H4 (cell line): ENCODE measurements around the gene CCBE1. TPM values are rescaled to one million over a fixed set of nuclear protein-coding genes. Genes with fewer than 3 reads are reported as not detected.

Experiments used
- DNase-seq: peaks from one replicate; pipeline ENCODE4 v3.0.0-alpha.2; 2015; ENCODE audit warnings: low spot score
- total RNA-seq: library from RNA; depleted of rRNA; stranded (reverse); fragments of >200 nt; shearing (Covaris generic); gene quantifications from 2 replicates; pipeline ENCODE4 v1.2.3, GENCODE V29; 2014

Gene CCBE1
- total RNA-seq, 1 experiment from 2014 or later, result not detected

DNA sequence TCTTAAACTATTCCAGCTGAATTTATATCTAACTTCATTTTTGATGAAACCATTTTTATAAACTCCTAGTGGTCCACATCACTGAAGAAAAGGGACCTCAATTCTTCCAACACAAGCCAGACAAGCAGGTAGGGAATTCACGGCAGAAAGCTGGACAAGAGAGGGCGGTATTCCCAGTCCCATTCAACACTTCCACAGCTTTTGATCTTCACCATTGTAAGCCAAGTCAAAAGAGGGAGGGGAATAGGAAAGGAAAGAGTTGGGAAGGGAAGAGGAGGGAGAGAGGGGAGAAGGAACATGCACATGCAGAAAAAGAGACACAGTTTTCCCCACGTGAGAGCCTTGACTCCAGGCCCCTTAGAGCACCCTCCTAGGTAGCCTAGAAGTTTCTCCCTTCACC lies 77.4 kb downstream of the CCBE1 start:
- DNase-seq, result no peak

DNA sequence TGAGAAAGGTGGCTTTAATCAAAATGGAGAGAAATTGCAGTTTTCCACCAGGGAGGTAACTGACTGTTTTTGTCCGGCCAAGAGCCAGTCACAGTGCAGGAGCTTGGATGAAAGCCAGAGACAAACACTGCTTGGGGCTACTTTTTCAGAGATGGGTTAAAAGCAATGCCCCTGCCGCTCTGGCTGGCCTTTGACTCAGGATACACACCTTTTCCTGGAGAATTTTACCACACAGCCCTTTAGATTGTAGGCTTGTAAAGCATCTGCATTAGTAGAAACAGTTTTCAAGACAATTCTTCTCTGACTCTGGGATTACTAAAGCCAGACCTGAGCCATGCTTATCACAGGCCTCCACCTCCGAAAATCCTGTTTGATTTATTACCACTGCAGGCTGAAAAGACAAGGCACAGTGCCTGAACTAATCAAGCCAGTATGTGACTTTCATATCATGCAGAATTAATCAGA lies 79.7 kb downstream of the CCBE1 start:
- DNase-seq, result no peak

DNA sequence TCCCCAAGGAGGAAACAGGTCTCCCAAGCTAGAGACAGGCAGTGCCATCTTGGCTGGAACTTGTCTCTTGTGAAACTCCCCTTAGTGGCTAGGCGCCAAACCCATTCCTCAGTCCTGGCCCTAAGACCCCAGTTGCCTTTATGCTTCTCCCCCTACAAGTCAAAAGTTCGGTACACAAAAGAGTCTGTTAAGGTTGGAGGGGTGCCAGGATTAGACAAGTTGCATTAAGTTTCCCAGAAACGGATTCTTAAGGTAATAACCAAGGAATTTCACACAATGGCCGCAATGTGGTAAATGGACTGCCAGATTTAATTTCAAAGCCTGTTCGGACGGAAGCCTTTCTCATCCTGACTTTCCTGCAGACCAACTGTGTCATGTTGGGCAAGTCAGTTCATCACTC lies 80.7 kb downstream of the CCBE1 start:
- no peak for DNase-seq

DNA sequence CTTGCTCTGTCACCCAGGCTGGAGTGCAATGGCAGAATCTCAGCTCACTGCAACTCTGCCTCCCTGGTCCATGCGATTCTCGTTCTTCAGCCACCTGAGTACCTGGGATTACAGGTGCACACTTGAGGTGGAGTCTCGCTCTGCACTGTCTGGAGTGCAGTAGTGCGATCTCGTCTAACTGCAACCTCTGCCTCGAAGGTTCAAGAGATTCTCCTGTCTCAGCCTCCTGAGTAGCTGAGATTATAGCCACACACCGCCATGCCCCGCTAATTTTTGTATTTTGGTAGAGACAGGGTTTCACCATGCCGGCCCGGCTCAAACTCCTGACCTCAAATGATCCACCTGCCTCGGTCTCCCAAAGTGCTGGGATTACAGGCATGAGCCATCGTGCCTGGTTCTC lies 83.3 kb downstream of the CCBE1 start:
- DNase-seq, result no peak

DNA sequence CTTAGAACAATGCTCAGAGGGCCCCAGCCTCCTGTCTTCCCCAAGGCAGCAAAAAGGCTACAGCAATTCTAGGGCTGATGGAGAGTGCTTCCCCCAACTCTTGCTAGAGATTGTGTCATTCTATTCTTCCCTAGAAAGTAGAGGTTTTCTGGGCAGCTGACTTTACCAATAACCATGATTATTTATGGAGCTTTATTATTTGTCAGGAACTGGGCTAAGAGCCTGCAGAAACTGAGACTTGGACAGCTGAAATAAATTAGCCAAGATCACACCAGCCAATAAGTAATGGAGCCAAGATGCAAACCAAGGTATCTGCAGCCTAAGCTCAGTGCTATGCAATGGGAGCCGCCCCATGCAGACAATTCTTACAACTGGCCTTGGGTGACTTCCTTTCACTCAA lies 84.8 kb downstream of the CCBE1 start:
- no peak for DNase-seq

DNA sequence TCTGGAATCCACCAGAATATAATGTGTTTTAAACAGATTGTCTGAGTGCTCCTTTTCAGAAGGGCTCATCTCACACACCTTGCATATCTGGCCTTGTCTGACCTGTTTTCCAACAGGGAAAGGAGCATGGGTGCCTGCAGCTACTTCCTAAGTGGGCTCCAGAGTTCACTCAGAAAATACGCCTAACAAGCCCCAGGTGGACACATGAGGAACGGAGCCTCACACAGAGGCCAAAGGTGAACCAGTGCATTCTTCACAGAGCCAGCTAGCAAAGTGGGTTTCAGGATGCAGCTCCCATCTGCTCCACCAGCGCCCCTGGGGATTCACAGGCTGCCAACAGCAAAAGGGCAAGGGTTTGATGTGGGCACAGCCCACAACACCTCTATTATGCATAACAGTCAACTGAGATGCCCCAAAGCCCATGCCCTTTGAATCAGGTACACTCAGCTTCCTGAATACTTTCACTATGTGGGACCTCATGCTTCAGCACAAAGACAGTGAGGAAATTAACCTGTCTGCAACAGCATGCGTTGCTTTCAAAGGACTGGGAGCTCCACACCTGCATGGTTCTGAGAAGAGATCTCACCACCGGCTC lies 86.6 kb downstream of the CCBE1 start:
- DNase-seq, result no peak

DNA sequence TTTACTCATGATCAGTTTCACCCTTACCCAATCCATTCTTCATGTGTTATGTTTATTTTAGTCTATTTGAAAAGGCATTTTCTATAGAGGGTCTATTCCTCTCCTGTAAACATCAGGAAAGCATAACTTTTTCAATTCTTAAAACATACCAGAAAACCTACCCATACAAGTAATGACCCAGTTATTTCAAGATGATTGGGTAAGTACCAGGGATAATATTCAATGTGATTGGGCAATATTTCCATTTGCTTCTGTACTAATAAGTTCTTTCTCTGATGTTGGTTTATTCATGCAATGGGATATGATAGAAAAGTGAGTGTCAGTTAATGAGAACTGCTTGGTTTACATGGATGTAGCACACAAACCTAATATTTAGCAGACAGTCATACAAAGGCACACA lies 87.6 kb downstream of the CCBE1 start:
- DNase-seq, result no peak

DNA sequence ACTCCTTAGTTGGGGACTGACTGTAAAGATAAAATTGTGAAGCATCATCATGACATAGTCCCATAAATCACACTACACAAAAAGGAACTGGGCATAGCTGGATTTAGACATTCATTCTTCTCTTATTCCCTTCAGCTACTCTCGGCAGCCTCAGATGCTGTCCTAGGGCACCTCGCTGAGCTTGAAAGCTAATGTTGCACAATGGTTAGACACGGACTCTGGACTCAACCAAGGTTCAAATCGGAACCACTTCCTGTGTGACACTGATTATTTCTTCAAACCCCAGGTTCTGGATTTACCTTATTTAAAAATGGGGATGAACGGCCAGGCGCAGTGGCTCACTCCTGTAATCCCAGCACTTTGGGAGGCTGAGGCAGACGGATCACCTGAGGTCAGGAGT lies 89.8 kb downstream of the CCBE1 start:
- no peak for DNase-seq

DNA sequence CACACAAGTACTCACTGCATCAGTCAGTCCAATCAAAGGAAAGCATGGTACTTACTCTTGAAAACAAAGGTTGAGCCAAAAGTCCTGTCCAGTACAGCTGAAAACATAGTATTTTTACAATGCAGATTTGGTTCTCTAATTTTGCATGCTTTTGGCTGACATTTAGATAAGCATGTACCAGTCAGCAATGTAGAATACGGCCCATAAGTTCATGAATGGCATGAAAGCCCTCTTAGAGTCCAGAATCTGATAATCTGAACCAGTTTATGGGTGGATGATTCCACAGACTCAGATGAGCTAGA lies 90.2 kb downstream of the CCBE1 start:
- no peak for DNase-seq

DNA sequence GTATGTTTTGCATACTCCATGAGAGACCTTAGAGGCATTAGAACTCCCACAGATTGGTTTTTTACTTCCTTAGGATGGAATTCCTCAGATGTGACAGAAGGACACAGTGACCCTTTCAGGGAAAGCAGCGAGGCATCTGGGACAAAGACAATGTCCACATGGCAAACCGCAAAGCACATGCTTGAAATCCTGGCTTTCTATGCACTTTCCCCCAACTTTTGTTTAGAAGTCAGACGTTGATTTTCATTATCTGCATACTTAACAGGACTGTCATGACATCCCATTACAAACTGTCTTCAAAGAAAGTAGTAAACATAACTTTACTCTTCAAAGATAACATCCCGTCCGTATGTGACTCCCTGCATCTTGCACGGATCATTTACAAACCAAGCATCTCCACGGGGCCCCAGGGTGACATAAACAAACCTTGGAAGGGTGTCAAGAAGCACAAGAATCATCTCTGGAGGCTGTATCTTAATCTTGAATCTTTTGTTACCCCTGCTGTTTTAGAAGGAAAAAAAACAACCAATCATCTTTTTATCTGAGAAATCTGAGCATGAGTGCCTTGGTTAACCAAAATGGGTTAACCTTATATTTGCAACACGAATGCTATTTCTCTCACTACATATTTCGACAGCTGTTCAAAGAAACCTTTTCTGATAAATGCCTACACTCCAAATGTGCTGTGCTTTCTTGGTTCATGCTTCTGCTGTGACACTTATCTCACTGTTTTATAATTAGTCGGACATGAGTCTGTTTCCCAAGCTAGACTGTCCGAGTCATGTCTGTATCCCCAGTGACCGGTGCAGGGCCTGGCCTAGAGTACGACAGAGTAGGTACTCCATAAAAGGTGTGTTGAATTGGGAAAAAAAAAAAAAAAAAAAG lies 90.8 kb downstream of the CCBE1 start:
- peak; percentile 62 for DNase-seq

DNA sequence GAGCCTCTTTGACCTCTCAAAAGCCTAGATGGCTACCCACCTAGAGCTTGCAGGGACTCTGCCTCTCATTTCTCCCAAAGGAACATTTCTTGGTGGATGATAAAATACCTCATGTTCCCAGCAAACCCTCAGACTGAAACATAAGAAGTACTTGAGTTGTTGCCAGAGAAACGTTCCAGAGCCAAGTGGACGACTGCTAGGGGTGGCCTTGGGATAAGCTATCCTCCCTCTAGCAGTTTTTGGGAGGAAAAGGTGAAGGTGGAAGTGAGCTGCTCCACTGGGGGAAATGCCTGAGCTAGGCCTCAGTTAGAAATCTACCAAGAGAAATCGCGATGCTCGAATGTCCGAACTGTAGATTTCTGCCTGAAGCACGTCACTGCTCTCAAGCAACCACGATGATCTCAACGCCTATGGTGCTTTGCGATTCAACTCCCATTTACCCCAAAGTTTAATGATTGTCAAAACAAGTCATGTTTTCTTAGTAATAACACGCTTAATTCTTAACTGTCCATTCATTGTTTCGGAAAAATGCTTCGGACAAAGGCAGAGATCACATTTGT lies 91.5 kb downstream of the CCBE1 start:
- DNase-seq, result peak; percentile 11

DNA sequence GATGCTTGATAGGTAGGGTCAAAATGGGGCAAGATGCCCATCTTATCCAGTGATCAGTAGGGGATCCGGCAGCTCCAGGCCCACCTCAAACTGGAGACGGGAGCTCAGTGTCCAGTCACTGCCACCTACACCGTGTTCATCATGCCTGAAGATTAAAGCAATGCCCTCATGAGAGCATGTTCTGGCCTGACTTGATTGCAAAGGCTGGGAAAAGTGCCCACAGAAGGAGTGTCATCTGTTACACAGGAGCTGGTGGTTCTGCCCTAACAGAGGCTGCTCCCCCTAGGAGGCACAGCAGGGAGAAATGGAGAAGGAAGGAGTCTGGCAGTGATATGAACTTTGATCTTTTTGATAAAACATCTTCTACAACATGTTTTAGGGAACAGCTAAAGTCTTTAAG lies 92.3 kb downstream of the CCBE1 start:
- DNase-seq, result no peak

DNA sequence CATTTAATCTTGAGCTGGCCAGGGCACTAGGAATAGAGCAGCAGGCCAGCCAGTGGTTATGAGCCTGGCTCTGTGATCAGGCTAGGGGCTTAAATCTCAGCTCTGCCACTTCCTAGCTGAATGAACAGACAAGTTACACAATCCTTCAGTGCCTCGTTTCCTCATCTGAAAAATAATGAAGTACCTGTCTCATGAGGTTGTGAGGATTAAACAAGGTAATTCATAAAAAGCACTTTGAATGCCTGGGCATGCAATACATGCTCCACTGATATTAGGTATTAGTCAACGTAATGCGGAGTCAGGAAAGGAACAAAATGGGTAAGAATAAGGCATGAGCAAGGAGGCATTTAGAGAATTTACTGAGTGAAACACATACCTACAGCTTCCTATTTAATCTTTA lies 100.2 kb downstream of the CCBE1 start:
- DNase-seq, result no peak

DNA sequence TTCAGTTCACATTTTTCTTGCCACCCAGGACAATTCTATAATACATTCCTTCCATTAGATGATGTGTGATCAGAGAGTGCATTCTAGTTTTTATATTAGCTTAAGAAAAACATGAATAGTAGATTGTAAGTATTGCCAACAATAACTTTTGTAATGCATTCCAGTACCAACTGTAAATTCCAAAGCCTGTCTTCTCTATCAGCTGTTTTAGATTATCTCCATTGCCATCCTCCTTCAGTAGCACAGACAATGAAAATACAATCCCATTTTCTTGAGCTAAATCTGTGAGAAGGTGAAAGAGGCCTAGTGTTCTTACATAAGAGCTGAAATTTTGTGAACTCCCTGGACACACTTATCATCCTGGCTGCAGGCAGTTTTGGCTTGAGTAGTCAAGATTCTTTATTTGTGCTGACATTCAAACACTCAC lies 103.9 kb downstream of the CCBE1 start:
- no peak for DNase-seq

DNA sequence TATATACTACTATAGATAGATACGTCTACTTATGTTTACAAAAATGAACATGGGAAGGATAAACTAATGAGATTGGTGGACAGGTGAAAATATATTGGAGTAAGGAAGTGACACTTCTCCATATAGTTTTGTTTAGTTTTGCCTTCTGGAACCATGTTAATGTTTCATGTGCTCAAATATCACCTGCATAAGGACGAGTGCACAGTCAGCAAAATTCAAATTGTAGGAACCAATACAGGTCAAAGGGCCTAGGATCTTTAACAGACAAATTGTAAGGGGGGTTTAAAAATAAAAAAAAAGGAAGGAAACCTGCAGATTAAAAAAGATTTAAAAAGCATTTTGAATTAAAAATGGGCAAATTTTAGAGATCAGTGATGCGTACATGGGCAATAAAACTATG lies 104.6 kb downstream of the CCBE1 start:
- DNase-seq, result no peak

DNA sequence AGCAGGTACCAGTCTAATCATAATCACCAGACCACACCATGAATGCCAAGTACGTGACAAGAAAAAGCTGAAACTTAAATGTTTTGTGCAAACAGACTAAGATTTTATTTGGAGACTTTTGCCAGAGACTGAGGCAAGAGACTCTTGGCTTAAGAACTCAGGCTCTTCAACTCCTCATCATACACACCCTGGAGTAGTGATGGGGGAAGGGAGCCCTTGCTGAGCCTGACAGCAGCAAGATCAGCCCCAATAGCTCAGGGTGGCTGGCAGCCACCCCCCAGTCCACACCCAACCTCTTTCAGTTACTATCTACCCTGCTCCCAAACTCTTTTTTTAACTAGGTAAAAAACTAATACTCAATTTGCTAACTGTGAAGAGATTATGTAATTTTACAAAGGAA lies 114.8 kb downstream of the CCBE1 start:
- no peak for DNase-seq

DNA sequence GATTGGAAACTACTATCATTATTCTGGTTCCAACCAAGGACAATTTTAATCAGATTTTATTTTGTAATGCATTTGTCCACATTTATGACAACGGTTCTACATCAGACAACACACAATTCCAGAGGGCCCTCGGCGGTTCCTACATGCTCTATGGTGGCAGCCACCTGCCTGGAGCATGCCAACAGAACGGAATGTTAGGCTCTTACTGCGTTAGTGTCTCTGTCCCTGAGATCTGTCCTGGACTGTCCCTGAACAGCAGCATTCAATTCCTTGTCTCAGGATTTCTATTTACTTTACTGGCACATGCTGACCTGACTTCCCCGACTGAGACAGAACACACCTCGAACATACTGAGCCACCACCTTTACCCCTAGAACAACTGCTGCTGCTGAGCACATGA lies 117.7 kb downstream of the CCBE1 start:
- DNase-seq, result no peak

DNA sequence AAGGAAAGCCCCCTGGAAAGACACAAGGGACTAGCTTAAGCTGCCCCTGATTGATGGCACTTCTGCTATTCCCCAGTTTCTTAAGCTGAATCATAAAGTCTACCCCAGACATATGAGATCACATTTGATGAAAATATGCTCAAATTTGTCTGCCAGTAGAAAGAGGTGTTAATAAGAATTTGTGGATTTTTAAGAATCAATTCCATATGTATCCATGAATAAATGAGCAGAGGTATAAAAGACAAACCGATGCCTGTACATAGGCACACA lies 119.9 kb downstream of the CCBE1 start:
- no peak for DNase-seq

DNA sequence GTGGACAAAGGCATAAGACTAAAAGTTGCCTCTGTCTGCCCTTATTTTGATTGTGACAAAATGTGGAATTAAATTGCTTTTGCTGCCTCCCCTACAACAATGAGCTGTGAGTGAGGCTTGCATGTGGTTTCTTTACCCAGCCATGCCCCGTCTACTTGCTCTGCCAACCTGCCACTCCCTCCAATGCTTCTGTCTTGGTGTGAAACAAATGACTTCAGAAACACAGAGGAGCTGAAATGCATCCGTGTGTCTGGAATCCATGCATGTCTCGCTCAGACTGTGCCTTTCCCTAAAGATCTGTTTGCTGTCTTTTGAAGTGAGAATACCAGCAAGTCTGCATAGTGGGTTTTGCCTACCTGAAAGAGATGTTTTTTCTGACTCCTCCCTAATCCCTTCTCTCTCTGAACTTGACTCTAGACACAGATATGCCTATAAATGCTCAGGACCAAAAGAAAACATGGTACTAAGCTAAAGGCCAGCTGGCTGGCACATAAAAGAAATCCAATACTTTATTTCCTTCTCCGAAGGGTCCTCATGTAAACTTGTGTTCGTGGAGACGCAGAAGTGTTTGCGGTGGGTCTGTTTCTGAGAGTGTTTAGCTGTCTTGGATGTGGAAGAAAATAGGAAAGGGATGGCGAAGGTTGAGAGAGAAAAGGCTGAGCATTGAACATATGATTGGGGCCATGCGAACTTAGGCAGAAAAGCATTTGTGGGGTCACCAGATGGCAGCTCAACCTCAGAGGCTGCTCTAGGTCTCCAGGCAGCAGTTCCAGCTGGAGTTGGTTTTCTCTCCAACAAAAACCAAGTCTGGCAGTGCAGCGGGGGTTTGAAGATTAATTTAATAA lies 120.5 kb downstream of the CCBE1 start:
- DNase-seq, result no peak

DNA sequence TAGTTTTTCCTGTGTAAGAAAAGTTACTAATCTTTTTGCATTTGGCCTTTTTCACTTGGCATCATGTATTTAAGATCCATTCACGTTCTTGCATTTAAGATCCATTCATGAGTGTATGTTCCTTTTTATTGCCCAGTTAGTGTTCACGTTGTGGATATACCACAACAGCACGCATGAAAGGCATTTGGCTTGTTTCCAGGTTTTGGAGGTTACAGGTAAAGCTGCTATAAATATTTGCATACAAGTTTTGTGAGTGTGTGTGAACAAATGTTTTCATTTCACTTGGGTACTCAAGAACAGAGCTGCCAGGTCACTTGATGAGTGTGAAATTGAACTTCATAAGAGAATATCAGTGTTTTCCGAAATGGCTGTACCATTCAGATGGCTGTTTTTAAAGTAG lies 121.2 kb downstream of the CCBE1 start:
- no peak for DNase-seq

DNA sequence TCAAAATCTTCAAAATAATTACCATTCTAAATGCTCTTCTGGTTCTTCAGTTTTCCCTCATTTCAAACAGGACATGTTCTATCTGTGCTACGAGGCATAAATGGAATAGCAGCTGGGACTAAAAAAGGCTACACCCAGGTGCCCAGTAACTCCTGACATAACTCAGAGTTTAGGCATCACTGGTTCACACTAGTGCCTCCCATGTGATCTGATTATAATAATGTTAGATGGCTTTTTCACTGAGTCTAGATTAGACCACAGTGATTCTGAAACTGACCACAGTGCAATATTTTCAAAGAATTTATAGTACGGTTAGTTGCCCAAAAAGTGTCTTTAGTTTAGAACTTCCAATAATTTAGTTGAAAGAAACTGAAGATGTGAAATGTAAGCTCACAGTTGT lies 123.3 kb downstream of the CCBE1 start:
- DNase-seq, result no peak

DNA sequence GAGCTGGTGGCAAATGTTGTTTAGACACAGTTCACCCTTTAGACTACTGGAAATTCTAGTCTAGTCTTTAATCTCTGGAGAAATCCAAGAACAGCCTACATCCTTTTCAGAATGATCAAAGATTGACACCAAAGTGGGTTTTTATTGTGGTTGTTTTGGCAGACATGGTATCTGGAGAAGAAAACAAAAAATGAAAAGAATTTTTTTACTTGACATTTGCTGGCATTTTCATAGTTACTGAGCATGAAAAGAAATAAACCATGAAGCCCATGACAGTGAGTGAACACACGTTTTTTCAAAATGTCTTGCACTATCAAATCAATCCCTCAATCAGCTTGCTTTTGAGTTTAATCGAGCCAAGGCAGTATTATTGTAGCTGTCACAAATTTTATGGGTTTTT lies 125.3 kb downstream of the CCBE1 start:
- DNase-seq, result no peak

DNA sequence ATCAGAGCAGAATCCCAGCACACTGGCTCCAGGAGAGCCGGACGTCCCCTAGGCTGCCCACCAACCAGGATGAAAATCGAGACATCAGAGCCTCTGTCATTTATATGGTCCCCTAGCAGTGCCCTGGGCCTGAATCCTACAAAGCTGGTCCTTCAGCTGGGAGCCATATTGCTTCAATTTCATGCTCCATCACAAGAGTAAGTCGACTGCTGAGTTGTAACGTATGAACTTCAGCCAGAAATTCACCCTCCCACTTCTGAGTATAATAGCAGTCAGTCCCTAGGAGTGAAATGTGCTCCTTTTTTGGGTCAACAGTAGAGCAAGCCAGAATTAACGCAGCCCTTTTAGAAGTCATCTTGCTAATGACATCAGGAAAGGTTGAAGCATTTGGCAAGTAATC lies 126.4 kb downstream of the CCBE1 start:
- DNase-seq, result no peak
